ENCODE measurements around the gene GALNT16.

Gene GALNT16

GRCh38 chr14:69354383-69355153 lies 94.6 kb downstream of the GALNT16 start:
- DNase-seq (ENCODE audit: low read depth in 1 of 2, low spot score in 1 of 2), result no peak
- H3K4me3 ChIP-seq (replicated peaks; ENCODE audit: insufficient read depth, low read length), result no peak overlapping the region
- no peaks in the 10 kb centered on the region for H3K27me3 ChIP-seq (ENCODE audit: insufficient read depth, poor library complexity, severe bottlenecking)
- no peak overlapping the region for H3K27ac ChIP-seq (replicated peaks)
- TF ChIP-seq, protein P1, sequence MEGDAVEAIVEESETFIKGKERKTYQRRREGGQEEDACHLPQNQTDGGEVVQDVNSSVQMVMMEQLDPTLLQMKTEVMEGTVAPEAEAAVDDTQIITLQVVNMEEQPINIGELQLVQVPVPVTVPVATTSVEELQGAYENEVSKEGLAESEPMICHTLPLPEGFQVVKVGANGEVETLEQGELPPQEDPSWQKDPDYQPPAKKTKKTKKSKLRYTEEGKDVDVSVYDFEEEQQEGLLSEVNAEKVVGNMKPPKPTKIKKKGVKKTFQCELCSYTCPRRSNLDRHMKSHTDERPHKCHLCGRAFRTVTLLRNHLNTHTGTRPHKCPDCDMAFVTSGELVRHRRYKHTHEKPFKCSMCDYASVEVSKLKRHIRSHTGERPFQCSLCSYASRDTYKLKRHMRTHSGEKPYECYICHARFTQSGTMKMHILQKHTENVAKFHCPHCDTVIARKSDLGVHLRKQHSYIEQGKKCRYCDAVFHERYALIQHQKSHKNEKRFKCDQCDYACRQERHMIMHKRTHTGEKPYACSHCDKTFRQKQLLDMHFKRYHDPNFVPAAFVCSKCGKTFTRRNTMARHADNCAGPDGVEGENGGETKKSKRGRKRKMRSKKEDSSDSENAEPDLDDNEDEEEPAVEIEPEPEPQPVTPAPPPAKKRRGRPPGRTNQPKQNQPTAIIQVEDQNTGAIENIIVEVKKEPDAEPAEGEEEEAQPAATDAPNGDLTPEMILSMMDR (IDR thresholded peaks at IDR 0.05; ENCODE audit: insufficient read depth, low read length), result no peak
- TF ChIP-seq SPI1 (IDR thresholded peaks at IDR 0.05; ENCODE audit: borderline replicate concordance, low read depth), result no peak
- TF ChIP-seq POLR2AphosphoS5 (IDR thresholded peaks at IDR 0.05; ENCODE audit: low read depth), result no peak
- TF ChIP-seq GABPA (IDR thresholded peaks at IDR 0.05; ENCODE audit: low read depth), result no peak
- no peak for TF ChIP-seq REST (IDR thresholded peaks at IDR 0.05; ENCODE audit: insufficient replicate concordance, low read depth)

- no peak overlapping the region for H3K4me3 ChIP-seq (replicated peaks; ENCODE audit: insufficient read depth, low read length)
Measured at GRCh38 chr14:69355154-69355597, 95.2 kb downstream of the GALNT16 start.

More at GRCh38 chr14:69355154-69355597, 95.2 kb downstream of the GALNT16 start:
- H3K27me3 ChIP-seq (ENCODE audit: insufficient read depth, poor library complexity, severe bottlenecking), result no peaks in the 10 kb centered on the region
- TF ChIP-seq SPI1 (IDR thresholded peaks at IDR 0.05; ENCODE audit: borderline replicate concordance, low read depth) (no peak), REST (IDR thresholded peaks at IDR 0.05; ENCODE audit: insufficient replicate concordance, low read depth) (no peak), POLR2AphosphoS5 (IDR thresholded peaks at IDR 0.05; ENCODE audit: low read depth) (no peak), GABPA (IDR thresholded peaks at IDR 0.05; ENCODE audit: low read depth) (no peak)
- TF ChIP-seq, protein P1 (IDR thresholded peaks at IDR 0.05; ENCODE audit: insufficient read depth, low read length), result no peak
- DNase-seq (ENCODE audit: low read depth in 1 of 2, low spot score in 1 of 2), result no peak
- no peak overlapping the region for H3K27ac ChIP-seq (replicated peaks)
